PFSK-1 (cell line): ENCODE measurements around the gene TIAL1.

Experiments used
- FOXP2 ChIP-seq: optimal IDR thresholded peaks from 2 replicates; pipeline ENCODE3; 2011; ENCODE audit warnings: borderline replicate concordance, control low read depth, inconsistent platforms; ENCODE audit not compliant: insufficient read depth; ENCODE audit errors: extremely low read length, extremely low read depth
- POLR2AphosphoS5 ChIP-seq: IDR thresholded peaks from 2 replicates; pipeline ENCODE4 v1.6.1; 2012; ENCODE audit warnings: low read depth, mild to moderate bottlenecking, control low read depth, low read length, moderate library complexity
- REST ChIP-seq, 2 experiments: IDR thresholded peaks; 2 replicates each; pipeline versions ENCODE4 v1.6.1 to v1.8.0; 2011 to 2012; ENCODE audit warnings: low read depth in 2 of 2, low read length in 2 of 2, control low read depth in 1 of 2, inconsistent platforms in 1 of 2, mild to moderate bottlenecking in 1 of 2, moderate library complexity in 1 of 2; ENCODE audit not compliant: insufficient read depth in 1 of 2
- SIN3A ChIP-seq: IDR thresholded peaks from 2 replicates; pipeline ENCODE4 v1.6.1; 2012; ENCODE audit warnings: mild to moderate bottlenecking, low read length, moderate library complexity, borderline replicate concordance; ENCODE audit not compliant: insufficient read depth
- TAF1 ChIP-seq: IDR thresholded peaks from 2 replicates; pipeline ENCODE4 v1.6.1; 2012; ENCODE audit warnings: low read length, control low read depth, borderline replicate concordance; ENCODE audit not compliant: insufficient read depth

The TIAL1 gene

GRCh38 chr10:119602241-119603095 lies 5.7 kb upstream of the TIAL1 start:
- TF ChIP-seq REST (IDR thresholded peaks at IDR 0.05; ENCODE audit: insufficient read depth in 1 of 2, low read depth in 2 of 2, low read length in 2 of 2) (no peak), TAF1 (no peak), FOXP2 (no peak), SIN3A (no peak), POLR2AphosphoS5 (no peak)

DNA sequence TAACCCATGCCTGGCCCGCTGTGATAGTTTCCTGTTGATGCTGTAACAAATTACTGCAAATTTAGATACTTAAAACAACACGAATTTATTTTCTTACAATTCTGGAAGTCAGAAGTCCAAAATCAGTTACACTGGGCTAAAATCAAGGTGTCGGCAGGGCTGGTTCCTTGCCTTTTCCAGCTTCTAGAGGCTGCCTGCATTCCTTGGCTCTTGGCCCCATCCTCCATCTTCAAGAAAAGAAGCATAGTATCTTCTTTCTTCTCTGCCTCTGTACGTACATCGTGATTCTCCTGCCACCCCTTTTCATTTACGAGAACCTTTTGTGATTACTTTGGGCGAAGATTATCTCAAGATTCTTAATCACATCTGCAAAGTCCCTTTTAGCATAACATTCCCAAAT lies 1.6 kb upstream of the TIAL1 start:
- no peak for TF ChIP-seq POLR2AphosphoS5
- no peak for TF ChIP-seq SIN3A

DNA sequence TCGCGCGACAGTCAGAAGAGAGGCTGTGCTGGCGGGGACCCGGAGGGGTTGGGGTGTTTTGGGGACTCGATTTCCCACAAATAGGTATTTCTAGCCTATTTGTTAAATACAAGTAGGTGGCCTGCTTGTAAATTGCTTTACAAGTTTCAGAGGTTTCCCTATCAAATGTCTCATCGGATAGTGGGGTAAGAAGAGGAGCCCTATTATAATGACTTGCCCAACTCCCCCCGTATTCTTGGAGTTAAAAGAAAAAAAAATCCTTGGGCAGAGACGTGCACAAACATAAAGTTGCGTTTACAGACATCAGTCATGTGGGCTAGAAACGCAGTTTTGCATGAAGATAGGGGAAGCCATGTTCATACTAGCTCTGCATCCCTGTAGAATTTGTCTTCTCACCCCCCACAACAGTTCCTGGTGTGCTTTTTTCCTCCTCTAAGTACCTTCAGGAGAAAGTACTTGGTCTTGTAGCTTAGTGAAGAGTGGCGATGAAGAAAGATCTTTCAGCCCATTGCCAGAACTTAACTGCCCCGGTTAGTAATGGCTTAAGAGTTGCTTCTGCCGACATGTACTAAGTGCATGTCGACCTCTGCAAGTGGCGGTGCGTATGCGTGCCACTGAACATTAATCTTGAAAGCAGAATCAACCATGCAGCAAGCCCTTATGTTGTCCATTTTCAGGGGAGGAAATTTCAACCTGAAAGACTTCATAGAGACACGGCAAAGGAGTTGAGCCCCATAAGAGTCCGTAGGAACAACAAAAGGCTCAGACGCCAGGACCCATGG lies 832 bp upstream of the TIAL1 start:
- TF ChIP-seq FOXP2 (no peak), REST (IDR thresholded peaks at IDR 0.05; ENCODE audit: insufficient read depth in 1 of 2, low read depth in 2 of 2, low read length in 2 of 2) (no peak), TAF1 (no peak), POLR2AphosphoS5 (no peak), SIN3A (no peak)

GRCh38 chr10:119595676-119596515 lies 868 bp downstream of the TIAL1 start:
- TF ChIP-seq SIN3A (0 out of 2 replicates have a peak, but pooled peaks have one; percentile 8), FOXP2 (no peak)

GRCh38 chr10:119595134-119595675 lies 1.6 kb downstream of the TIAL1 start:
- no peak for TF ChIP-seq REST (IDR thresholded peaks at IDR 0.05; ENCODE audit: insufficient read depth in 1 of 2, low read depth in 2 of 2, low read length in 2 of 2)
- TF ChIP-seq SIN3A = 0 out of 2 replicates have a peak, but pooled peaks have one; percentile 2
